ENCODE data around the gene YIF1B. TPM values are rescaled to one million over a fixed set of nuclear protein-coding genes. Genes with fewer than 3 reads are reported as not detected.

The YIF1B gene
- total and polyA plus RNA-seq, 2 donors (not counting 1 experiment from before 2014, with no cell fraction given), result 31.6 to 58.3 TPM

GRCh38 chr19:38359242-38360021 is 43.7 kb upstream of the YIF1B start:
- no peak overlapping the region for H3K9ac ChIP-seq (ENCODE audit: low read length)
- H3K4me2 ChIP-seq (replicated peaks; ENCODE audit: low read depth, low read length, poor library complexity, severe bottlenecking), result no peak overlapping the region
- DNase-seq, result no peak
- H4K20me1 ChIP-seq (ENCODE audit: control insufficient read depth, insufficient read depth, low read length, poor library complexity, severe bottlenecking), result no peaks in the 10 kb centered on the region
- peaks cover 13% of the 10 kb centered on the region for H3K27me3 Mint-ChIP-seq
- H3K79me2 ChIP-seq (ENCODE audit: control insufficient read depth, insufficient read depth, low read length), result no peaks in the 10 kb centered on the region
- no peak overlapping the region for H3K27ac Mint-ChIP-seq
- no peak overlapping the region for H3K4me3 ChIP-seq (ENCODE audit: control extremely low read depth in 1 of 5, extremely low read depth in 1 of 5, insufficient read depth in 1 of 5, low read depth in 2 of 5, low read length in 4 of 5)
- TF ChIP-seq EZH2 (IDR thresholded peaks at IDR 0.05; ENCODE audit: borderline replicate concordance, insufficient read depth, low read depth, low read length, poor library complexity, severe bottlenecking), result no peak
- no peak overlapping the region for H3K27ac ChIP-seq (ENCODE audit: low read length in 2 of 2)
- H3K4me1 Mint-ChIP-seq, result peaks cover 17% of the 10 kb centered on the region
- no peak for ATAC-seq (ENCODE audit: low read depth)
- H3K9me3 ChIP-seq (ENCODE audit: control extremely low read depth in 1 of 3, control insufficient read depth in 2 of 3, insufficient read depth in 1 of 3, low read length in 2 of 3), result peaks cover 0 to 6% (median 0%) of the 10 kb centered on the region in 3 donors
- ChIA-PET POLR2A (no interaction called here), CTCF (interaction anchor here (0.9 kb wide), 1 partner anchor 459 kb away, joined by 3 read pairs; no protein-coding TSS in a partner anchor)
- peak overlapping the region; percentile 28 for H3K4me3 Mint-ChIP-seq
- no peaks in the 10 kb centered on the region for H3K9me3 Mint-ChIP-seq (ENCODE audit: insufficient read depth)
- no peaks in the 10 kb centered on the region for H3K36me3 ChIP-seq (replicated peaks in 1 of 2; ENCODE audit: control extremely low read depth in 1 of 2, control insufficient read depth in 1 of 2, extremely low read depth in 1 of 2, insufficient read depth in 2 of 2, low read length in 1 of 2)
- WGBS (ENCODE audit: insufficient coverage), result 77% methylated on average over 8 of the region's 18 CpGs
- H3K27me3 ChIP-seq (replicated peaks in 1 of 4; ENCODE audit: control extremely low read depth in 1 of 4, control insufficient read depth in 3 of 4, insufficient read depth in 4 of 4, low read length in 3 of 4), result peaks cover 0 to 18% (median 2%) of the 10 kb centered on the region in 4 experiments
- intact Hi-C loops (cut with micrococcal nuclease), result no loop called here
- H3K4me1 ChIP-seq (ENCODE audit: control insufficient read depth in 2 of 2, insufficient read depth in 2 of 2, low read length in 2 of 2), result peaks cover 9 to 20% of the 10 kb centered on the region in 2 donors
- no peak overlapping the region for H2AFZ ChIP-seq (ENCODE audit: insufficient read depth, low read depth, low read length, poor library complexity, severe bottlenecking)

GRCh38 chr19:38358071-38358470 is 42.3 kb upstream of the YIF1B start:
- peaks cover 0 to 18% (median 2%) of the 10 kb centered on the region in 4 experiments for H3K27me3 ChIP-seq (replicated peaks in 1 of 4; ENCODE audit: control extremely low read depth in 1 of 4, control insufficient read depth in 3 of 4, insufficient read depth in 4 of 4, low read length in 3 of 4)
- no peak overlapping the region for H3K4me3 ChIP-seq (ENCODE audit: control extremely low read depth in 1 of 5, extremely low read depth in 1 of 5, insufficient read depth in 1 of 5, low read depth in 2 of 5, low read length in 4 of 5)
- no peak for TF ChIP-seq CTCF (IDR thresholded peaks at IDR 0.05)
- no peak for TF ChIP-seq EZH2 (IDR thresholded peaks at IDR 0.05; ENCODE audit: borderline replicate concordance, insufficient read depth, low read depth, low read length, poor library complexity, severe bottlenecking)
- H3K4me1 ChIP-seq (ENCODE audit: control insufficient read depth in 2 of 2, insufficient read depth in 2 of 2, low read length in 2 of 2), result peaks cover 7 to 17% of the 10 kb centered on the region in 2 donors
- ChIA-PET POLR2A (no interaction called here), CTCF (interaction anchor here (0.8 kb wide), 1 partner anchor 16 kb away, joined by 3 read pairs; the partner anchor contains the start of gene PSMD8)
- Mint-ChIP-seq H3K27me3 (peaks cover 13% of the 10 kb centered on the region), H3K9me3 (ENCODE audit: insufficient read depth) (no peaks in the 10 kb centered on the region), H3K4me1 (peaks cover 17% of the 10 kb centered on the region), H3K27ac (no peak overlapping the region), H3K4me3 (no peak overlapping the region)
- H2AFZ ChIP-seq (ENCODE audit: insufficient read depth, low read depth, low read length, poor library complexity, severe bottlenecking), result no peak overlapping the region
- H3K27ac ChIP-seq (ENCODE audit: low read length in 2 of 2), result no peak overlapping the region
- DNase-seq (no peak), ATAC-seq (ENCODE audit: low read depth) (no peak)
- H3K36me3 ChIP-seq (replicated peaks in 1 of 2; ENCODE audit: control extremely low read depth in 1 of 2, control insufficient read depth in 1 of 2, extremely low read depth in 1 of 2, insufficient read depth in 2 of 2, low read length in 1 of 2), result no peaks in the 10 kb centered on the region
- no peak overlapping the region for H3K4me2 ChIP-seq (replicated peaks; ENCODE audit: low read depth, low read length, poor library complexity, severe bottlenecking)
- H4K20me1 ChIP-seq (ENCODE audit: control insufficient read depth, insufficient read depth, low read length, poor library complexity, severe bottlenecking), result no peaks in the 10 kb centered on the region
- intact Hi-C loops (cut with micrococcal nuclease), result no loop called here
- WGBS (ENCODE audit: insufficient coverage), result 52% methylated on average over 5 of the region's 5 CpGs
- no peaks in the 10 kb centered on the region for H3K79me2 ChIP-seq (ENCODE audit: control insufficient read depth, insufficient read depth, low read length)
- no peak overlapping the region for H3K9ac ChIP-seq (ENCODE audit: low read length)
- H3K9me3 ChIP-seq (ENCODE audit: control extremely low read depth in 1 of 3, control insufficient read depth in 2 of 3, insufficient read depth in 1 of 3, low read length in 2 of 3), result peaks cover 0 to 6% (median 0%) of the 10 kb centered on the region in 3 donors

Measured in B cell (primary cell).